ENCODE measurements around the gene FOXRED1. TPM values are rescaled to one million over a fixed set of nuclear protein-coding genes. Genes with fewer than 3 reads are reported as not detected.

The FOXRED1 gene
- total and polyA plus RNA-seq, 2 of the 13 experiments (the other 11 are each of a cell fraction or from before 2014, with no cell fraction given) = 29.6 to 42.9 TPM

DNA sequence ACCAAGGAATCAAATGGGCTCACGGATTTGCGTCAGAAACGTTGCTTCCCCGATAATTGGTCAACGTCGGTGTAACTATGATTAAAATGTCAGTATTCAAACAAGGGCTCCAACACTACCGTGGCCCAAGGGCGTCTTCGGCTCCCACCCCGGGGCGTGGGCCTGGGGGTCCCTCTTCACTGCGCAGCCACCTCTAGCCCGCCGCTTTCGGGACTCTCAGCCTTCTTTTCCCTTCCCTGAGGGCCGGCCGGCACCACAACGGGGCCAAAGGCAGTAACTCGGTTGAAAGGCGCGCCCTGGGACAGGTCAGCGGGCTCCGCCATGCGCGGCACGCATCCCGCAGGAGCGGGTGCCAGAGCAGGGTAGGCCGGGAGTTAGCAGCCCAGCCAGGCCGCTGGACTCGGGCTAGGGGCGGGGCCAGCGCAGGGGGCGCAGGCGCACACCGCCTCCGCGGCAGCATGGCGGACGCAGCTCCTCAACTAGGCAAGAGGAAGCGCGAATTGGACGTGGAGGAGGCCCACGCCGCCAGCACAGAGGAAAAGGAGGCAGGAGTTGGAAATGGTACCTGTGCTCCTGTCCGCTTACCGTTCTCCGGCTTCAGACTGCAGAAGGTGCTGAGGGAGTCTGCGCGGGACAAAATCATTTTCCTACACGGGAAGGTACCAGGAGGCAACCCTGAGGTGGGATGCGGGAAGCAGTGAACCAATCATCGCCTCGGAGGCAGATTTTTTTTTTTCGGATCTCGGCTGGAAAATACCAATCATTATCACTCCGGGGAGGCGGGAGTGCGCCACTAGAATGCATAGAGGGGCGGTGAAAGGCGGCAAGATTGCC lies 34.9 kb downstream of the FOXRED1 start, which contains the start of gene DCPS (continued):
- TF ChIP-seq, protein P1, sequence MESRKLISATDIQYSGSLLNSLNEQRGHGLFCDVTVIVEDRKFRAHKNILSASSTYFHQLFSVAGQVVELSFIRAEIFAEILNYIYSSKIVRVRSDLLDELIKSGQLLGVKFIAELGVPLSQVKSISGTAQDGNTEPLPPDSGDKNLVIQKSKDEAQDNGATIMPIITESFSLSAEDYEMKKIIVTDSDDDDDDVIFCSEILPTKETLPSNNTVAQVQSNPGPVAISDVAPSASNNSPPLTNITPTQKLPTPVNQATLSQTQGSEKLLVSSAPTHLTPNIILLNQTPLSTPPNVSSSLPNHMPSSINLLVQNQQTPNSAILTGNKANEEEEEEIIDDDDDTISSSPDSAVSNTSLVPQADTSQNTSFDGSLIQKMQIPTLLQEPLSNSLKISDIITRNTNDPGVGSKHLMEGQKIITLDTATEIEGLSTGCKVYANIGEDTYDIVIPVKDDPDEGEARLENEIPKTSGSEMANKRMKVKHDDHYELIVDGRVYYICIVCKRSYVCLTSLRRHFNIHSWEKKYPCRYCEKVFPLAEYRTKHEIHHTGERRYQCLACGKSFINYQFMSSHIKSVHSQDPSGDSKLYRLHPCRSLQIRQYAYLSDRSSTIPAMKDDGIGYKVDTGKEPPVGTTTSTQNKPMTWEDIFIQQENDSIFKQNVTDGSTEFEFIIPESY (CRISPR knock-in tag; IDR thresholded peaks at IDR 0.05) = peak; percentile 14; the same call in 1 of the 2 replicates
- peak; percentile 74 for TF ChIP-seq ZSCAN20 (CRISPR knock-in tag; IDR thresholded peaks at IDR 0.05; ENCODE audit: borderline replicate concordance)
- no peak for TF ChIP-seq PCBP1 (IDR thresholded peaks at IDR 0.05; ENCODE audit: borderline replicate concordance, low read depth, low read length)
- TF ChIP-seq PLRG1 (conservative IDR thresholded peaks at IDR 0.05) = no peak
- TF ChIP-seq, protein P2, sequence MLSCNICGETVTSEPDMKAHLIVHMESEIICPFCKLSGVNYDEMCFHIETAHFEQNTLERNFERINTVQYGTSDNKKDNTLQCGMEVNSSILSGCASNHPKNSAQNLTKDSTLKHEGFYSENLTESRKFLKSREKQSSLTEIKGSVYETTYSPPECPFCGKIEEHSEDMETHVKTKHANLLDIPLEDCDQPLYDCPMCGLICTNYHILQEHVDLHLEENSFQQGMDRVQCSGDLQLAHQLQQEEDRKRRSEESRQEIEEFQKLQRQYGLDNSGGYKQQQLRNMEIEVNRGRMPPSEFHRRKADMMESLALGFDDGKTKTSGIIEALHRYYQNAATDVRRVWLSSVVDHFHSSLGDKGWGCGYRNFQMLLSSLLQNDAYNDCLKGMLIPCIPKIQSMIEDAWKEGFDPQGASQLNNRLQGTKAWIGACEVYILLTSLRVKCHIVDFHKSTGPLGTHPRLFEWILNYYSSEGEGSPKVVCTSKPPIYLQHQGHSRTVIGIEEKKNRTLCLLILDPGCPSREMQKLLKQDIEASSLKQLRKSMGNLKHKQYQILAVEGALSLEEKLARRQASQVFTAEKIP (CRISPR knock-in tag; IDR thresholded peaks at IDR 0.05; ENCODE audit: borderline replicate concordance) = no peak
- TF ChIP-seq, protein P3, sequence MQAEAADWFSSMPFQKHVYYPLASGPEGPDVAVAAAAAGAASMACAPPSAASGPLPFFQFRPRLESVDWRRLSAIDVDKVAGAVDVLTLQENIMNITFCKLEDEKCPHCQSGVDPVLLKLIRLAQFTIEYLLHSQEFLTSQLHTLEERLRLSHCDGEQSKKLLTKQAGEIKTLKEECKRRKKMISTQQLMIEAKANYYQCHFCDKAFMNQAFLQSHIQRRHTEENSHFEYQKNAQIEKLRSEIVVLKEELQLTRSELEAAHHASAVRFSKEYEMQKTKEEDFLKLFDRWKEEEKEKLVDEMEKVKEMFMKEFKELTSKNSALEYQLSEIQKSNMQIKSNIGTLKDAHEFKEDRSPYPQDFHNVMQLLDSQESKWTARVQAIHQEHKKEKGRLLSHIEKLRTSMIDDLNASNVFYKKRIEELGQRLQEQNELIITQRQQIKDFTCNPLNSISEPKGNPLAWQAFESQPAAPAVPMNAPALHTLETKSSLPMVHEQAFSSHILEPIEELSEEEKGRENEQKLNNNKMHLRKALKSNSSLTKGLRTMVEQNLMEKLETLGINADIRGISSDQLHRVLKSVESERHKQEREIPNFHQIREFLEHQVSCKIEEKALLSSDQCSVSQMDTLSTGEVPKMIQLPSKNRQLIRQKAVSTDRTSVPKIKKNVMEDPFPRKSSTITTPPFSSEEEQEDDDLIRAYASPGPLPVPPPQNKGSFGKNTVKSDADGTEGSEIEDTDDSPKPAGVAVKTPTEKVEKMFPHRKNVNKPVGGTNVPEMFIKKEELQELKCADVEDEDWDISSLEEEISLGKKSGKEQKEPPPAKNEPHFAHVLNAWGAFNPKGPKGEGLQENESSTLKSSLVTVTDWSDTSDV (CRISPR knock-in tag; IDR thresholded peaks at IDR 0.05) = no peak
- TF ChIP-seq, protein P4, sequence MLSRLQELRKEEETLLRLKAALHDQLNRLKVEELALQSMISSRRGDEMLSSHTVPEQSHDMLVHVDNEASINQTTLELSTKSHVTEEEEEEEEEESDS (CRISPR knock-in tag; IDR thresholded peaks at IDR 0.05; ENCODE audit: borderline replicate concordance) = no peak
- TF ChIP-seq, protein P5, sequence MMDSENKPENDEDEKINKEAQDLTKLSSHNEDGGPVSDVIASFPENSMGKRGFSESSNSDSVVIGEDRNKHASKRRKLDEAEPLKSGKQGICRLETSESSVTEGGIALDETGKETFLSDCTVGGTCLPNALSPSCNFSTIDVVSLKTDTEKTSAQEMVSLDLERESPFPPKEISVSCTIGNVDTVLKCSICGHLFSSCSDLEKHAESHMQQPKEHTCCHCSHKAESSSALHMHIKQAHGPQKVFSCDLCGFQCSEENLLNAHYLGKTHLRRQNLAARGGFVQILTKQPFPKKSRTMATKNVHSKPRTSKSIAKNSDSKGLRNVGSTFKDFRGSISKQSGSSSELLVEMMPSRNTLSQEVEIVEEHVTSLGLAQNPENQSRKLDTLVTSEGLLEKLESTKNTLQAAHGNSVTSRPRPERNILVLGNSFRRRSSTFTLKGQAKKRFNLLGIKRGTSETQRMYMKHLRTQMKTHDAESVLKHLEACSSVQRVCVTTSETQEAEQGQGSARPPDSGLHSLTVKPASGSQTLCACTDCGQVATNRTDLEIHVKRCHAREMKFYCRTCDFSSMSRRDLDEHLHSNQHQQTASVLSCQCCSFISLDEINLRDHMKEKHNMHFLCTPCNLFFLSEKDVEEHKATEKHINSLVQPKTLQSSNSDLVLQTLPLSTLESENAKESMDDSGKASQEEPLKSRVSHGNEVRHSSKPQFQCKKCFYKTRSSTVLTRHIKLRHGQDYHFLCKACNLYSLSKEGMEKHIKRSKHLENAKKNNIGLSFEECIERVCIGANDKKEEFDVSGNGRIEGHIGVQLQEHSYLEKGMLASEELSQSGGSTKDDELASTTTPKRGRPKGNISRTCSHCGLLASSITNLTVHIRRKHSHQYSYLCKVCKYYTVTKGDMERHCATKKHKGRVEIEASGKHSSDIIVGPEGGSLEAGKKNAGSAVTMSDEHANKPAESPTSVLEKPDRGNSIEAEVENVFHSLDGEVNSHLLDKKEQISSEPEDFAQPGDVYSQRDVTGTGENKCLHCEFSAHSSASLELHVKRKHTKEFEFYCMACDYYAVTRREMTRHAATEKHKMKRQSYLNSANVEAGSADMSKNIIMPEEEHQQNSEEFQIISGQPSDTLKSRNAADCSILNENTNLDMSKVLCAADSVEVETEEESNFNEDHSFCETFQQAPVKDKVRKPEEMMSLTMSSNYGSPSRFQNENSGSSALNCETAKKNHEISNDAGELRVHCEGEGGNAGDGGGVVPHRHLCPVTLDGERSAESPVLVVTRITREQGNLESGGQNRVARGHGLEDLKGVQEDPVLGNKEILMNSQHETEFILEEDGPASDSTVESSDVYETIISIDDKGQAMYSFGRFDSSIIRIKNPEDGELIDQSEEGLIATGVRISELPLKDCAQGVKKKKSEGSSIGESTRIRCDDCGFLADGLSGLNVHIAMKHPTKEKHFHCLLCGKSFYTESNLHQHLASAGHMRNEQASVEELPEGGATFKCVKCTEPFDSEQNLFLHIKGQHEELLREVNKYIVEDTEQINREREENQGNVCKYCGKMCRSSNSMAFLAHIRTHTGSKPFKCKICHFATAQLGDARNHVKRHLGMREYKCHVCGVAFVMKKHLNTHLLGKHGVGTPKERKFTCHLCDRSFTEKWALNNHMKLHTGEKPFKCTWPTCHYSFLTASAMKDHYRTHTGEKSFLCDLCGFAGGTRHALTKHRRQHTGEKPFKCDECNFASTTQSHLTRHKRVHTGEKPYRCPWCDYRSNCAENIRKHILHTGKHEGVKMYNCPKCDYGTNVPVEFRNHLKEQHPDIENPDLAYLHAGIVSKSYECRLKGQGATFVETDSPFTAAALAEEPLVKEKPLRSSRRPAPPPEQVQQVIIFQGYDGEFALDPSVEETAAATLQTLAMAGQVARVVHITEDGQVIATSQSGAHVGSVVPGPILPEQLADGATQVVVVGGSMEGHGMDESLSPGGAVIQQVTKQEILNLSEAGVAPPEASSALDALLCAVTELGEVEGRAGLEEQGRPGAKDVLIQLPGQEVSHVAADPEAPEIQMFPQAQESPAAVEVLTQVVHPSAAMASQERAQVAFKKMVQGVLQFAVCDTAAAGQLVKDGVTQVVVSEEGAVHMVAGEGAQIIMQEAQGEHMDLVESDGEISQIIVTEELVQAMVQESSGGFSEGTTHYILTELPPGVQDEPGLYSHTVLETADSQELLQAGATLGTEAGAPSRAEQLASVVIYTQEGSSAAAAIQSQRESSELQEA (CRISPR knock-in tag; IDR thresholded peaks at IDR 0.05; ENCODE audit: not compliant biosample characterization) = peak; percentile 97
- TF ChIP-seq, protein P6, sequence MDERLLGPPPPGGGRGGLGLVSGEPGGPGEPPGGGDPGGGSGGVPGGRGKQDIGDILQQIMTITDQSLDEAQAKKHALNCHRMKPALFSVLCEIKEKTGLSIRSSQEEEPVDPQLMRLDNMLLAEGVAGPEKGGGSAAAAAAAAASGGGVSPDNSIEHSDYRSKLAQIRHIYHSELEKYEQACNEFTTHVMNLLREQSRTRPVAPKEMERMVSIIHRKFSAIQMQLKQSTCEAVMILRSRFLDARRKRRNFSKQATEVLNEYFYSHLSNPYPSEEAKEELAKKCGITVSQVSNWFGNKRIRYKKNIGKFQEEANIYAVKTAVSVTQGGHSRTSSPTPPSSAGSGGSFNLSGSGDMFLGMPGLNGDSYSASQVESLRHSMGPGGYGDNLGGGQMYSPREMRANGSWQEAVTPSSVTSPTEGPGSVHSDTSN (CRISPR knock-in tag; IDR thresholded peaks at IDR 0.05) = no peak
- TF ChIP-seq SAP130 (CRISPR knock-in tag; IDR thresholded peaks at IDR 0.05; ENCODE audit: low read depth) = peak; percentile 93
- no peak for TF ChIP-seq RARA (CRISPR knock-in tag; IDR thresholded peaks at IDR 0.05)

Data from HepG2 (cell line).